HEK293T (cell line): Measurements from ENCODE around the gene SUN5.

Source experiments
- ARNT ChIP-seq: fragments of 450-650 bp; IDR thresholded peaks from 2 replicates; pipeline ENCODE4 v1.6.1; 2017; ENCODE audit warnings: mild to moderate bottlenecking
- FOXK2 ChIP-seq: fragments of 450-650 bp; IDR thresholded peaks from 2 replicates; pipeline ENCODE4 v1.6.1; 2016; ENCODE audit warnings: mild to moderate bottlenecking

DNA sequence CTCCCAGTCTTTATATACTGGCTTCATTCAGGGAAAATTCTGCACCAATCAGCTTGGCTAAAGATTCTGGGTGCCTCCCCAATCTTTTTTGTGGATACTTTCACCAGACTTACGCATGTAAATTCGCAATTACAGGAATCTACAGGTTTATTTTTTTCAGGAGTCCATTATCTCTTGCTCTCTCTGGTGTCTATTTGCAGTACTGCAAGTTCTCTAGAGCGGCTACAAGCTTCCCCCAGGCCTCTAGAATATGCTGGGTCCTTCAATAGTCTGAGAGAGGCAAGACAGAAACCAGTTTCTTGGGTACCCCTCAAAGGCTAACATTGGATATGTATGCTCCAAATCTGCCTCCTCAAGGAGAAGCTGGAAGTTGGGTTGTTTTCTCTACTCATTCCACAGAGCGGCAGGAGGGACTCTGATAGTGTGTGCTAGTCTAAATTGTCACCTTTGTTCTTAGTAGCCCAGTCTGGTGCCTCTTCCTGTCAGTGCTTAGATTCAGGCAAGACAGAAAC lies 58.5 kb downstream of the SUN5 start:
- no peak for TF ChIP-seq FOXK2
- TF ChIP-seq ARNT: no peak
